ENCODE measurements around the gene GLDC.
"Not testable (repeated sequence)": the region's sequence is repeated elsewhere in the genome, so short reads cannot be mapped to it uniquely, and the experiment has no call there.

GLDC gene

GRCh38 chr9:6660512-6660911 is 15.0 kb upstream of the GLDC start:
- no peak for DNase-seq

GRCh38 chr9:6658628-6659353 is 13.3 kb upstream of the GLDC start:
- no peak for DNase-seq

- DNase-seq, result no peak
Observed at GRCh38 chr9:6656614-6657300, 11.2 kb upstream of the GLDC start.

GRCh38 chr9:6655036-6655435 is 9.5 kb upstream of the GLDC start:
- DNase-seq, result no peak

- peak; percentile 41 for DNase-seq
Observed at GRCh38 chr9:6646293-6646636, 736 bp upstream of the GLDC start.

GRCh38 chr9:6645105-6645354 is 499 bp downstream of the GLDC start:
- not testable (repeated sequence) for DNase-seq

- no peak for DNase-seq
Observed at GRCh38 chr9:6644346-6645104, 1.0 kb downstream of the GLDC start.

- DNase-seq, result no peak
Observed at GRCh38 chr9:6641961-6642360, 3.6 kb downstream of the GLDC start.

- DNase-seq, result no peak
Observed at GRCh38 chr9:6641561-6641960, 4.0 kb downstream of the GLDC start.

GRCh38 chr9:6641056-6641455 is 4.5 kb downstream of the GLDC start:
- no peak for DNase-seq

GRCh38 chr9:6640268-6641051 is 5.1 kb downstream of the GLDC start:
- no peak for DNase-seq

GRCh38 chr9:6639622-6640021 is 5.9 kb downstream of the GLDC start:
- no peak for DNase-seq

GRCh38 chr9:6634444-6634843 is 11.1 kb downstream of the GLDC start:
- DNase-seq, result no peak

- DNase-seq, result no peak
Observed at GRCh38 chr9:6633378-6633777, 12.2 kb downstream of the GLDC start.

- no peak for DNase-seq
Observed at GRCh38 chr9:6632516-6633183, 12.9 kb downstream of the GLDC start.

GRCh38 chr9:6631207-6631512 is 14.4 kb downstream of the GLDC start:
- no peak for DNase-seq

- no peak for DNase-seq
Observed at GRCh38 chr9:6630502-6631206, 14.9 kb downstream of the GLDC start.

GRCh38 chr9:6628704-6629103 is 16.8 kb downstream of the GLDC start:
- no peak for DNase-seq

GRCh38 chr9:6625363-6625762 is 20.2 kb downstream of the GLDC start:
- no peak for DNase-seq

- not testable (repeated sequence) for DNase-seq
Observed at GRCh38 chr9:6622784-6623183, 22.7 kb downstream of the GLDC start.

- DNase-seq, result no peak
Observed at GRCh38 chr9:6620796-6621195, 24.7 kb downstream of the GLDC start.

GRCh38 chr9:6620353-6620752 is 25.2 kb downstream of the GLDC start:
- no peak for DNase-seq

- no peak for DNase-seq
Observed at GRCh38 chr9:6619909-6620308, 25.6 kb downstream of the GLDC start.

Measured in stimulated activated naive CD4-positive, alpha-beta T cell treated with Interleukin-2 at 50 U/mL for 16 hours (primary cell).